NCI-H1092 treated with DMSO at 0.1 percent for 48 hours (cell line): ENCODE results near the gene SGTA.
"Not testable (repeated sequence)": the region's sequence is repeated elsewhere in the genome, so short reads cannot be mapped to it uniquely, and the experiment has no call there.

ENCODE experiments used
- DNase-seq: peaks from one replicate; lab custom pipeline; 2025; lab: John Stamatoyannopoulos, UW

SGTA gene

GRCh38 chr19:2726904-2727639 is 56.0 kb downstream of the SGTA start:
- no peak for DNase-seq

DNA sequence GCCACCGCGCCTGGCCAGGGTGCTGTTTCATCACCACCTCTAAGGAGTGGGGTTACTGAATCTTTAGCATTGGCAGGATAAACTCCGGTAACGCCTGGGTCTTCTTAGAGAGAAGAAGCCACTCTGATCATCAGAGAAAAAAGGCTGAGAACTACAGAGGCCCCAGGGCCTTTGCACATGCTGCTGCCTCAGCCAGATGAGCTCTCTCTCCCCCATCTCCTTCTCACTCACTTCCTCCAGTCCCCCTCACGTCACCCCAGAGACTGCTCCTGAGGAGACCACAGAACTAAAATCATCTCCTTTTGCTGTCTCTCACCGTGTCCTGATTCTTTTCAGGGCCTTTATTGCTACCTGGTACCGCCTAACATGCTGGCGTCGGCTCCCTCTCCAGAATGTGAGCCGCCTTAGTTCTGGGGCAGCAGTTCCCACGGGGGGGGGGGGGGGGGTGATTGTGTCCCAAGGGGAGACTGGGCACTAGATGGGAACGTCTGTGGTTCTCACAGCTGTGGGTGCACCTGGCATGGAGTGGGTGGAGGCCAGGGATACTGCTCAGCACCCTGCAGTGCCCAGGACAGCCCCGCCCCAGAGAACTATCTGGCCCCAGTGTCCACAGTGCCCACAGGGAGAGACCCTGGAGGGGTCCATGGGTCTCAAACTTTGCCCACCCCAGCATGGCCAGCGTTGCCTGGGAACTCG is 56.8 kb downstream of the SGTA start:
- no peak for DNase-seq

DNA sequence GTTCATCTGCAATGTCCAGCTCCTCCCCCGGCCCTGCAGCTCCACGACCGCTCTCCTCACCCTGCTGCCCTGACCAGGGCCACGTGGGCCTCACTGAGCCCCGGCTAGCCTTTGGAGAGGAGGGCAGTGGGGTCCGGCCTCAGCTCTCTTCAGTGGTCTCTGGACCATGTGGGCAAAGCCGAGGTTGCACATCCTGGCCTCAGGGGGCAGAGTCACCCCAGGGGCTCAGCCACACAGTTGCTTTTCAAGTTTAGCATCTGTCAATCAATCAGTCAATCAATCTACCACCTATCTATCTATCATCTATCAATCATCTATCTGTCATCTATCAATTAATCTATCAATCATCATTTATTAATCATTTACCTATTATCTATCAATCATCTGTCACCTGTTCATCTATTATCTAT is 58.9 kb downstream of the SGTA start:
- no peak for DNase-seq

GRCh38 chr19:2723747-2724146 is 59.3 kb downstream of the SGTA start:
- DNase-seq, result no peak

DNA sequence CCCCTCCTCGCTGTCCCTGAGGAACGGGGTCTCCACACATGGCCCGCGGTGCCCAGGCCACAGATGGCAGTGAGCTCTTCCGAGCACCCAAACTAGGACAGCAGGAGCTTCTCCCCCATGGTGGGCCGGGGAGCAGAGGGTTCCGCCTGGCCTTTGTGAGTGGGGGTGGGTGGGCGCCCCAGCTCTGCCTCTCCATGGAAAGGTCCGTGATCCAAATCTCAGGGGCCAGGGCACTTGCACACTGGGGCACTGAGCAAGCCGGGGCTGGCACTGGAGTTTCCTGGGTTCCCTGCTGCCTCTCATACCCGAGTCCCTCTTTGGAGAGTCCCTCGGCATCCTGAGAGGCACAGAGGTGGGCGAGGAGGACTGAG is 59.7 kb downstream of the SGTA start:
- no peak for DNase-seq

GRCh38 chr19:2722541-2723344 is 60.3 kb downstream of the SGTA start:
- no peak for DNase-seq

- DNase-seq, result no peak
Observed at GRCh38 chr19:2721570-2722540, 61.2 kb downstream of the SGTA start.

- DNase-seq, result peak; percentile 28
Observed at GRCh38 chr19:2720777-2721569, 62.1 kb downstream of the SGTA start, which contains the start of gene DIRAS1. Gene DIRAS1 (minus strand): TSS chr19:2721372. CDS start chr19:2717806, 3,566 bp downstream.

GRCh38 chr19:2719920-2720776 is 62.9 kb downstream of the SGTA start:
- DNase-seq, result no peak

DNA sequence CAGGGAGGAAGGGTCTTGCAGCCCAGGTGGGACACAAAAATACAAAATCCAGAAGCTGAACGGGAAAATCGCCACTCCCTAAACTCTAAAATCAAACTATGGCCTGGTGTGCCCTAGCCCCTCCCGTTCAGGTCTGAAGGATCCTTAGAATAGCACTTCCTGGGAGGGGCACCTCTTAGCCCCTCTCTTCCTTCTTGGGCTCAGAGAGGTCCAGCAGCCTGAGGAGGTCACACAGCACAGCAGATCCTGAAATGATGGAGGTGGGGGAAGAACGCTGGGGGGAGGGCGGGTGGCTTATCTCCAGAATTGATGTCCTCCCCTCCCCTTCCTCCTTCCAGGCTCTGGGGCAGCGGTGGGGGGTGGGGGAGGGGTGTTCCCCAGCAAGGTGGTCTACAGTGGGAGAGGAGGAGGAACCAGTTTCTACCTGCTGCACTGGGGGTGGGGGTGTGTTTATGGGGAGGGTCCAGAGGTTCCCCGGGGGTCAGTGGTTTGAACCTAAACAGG is 63.8 kb downstream of the SGTA start:
- DNase-seq, result no peak

DNA sequence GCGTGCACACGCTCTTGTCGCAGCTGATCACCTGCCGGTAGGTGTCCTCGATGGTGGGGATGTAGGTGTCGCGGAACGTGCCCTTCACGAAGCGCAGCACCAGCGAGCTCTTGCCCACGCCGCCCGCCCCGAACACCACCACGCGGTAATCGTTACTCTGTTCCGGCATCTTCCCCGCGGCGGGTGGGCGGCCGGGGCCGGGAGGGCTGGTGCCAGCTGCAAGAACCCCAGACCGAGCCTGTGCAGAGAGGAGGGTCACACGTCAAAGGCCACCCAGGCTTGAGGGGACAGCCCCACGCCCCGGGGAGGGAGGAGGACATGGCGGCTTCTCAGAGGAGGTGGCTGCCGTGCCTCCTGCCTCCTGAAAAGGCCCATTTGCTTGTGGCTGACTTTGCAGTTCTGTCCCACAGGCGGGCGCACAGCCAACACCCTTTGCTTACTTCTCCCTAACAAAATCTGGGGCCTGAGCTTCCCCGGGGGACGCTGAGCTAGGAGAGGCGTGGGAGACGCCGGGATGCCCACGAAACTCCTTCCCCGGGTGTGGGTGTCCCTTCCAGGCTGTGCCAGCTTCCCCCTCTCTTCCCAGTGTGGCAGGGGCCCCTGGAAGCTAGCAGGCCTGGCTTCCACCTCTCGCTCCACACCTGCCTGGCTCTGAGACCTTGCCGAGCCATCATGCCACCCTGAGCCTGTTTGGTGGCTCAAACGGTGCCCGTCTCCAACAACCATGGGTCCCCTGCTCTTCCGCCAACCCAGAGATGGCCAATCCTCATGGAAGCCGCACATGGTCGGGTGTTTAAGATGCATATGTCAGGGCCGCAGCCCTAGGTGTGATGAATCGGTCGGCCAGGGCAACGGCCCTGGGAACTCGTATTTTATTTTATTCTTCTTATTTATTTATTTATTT is 65.2 kb downstream of the SGTA start:
- no peak for DNase-seq

DNA sequence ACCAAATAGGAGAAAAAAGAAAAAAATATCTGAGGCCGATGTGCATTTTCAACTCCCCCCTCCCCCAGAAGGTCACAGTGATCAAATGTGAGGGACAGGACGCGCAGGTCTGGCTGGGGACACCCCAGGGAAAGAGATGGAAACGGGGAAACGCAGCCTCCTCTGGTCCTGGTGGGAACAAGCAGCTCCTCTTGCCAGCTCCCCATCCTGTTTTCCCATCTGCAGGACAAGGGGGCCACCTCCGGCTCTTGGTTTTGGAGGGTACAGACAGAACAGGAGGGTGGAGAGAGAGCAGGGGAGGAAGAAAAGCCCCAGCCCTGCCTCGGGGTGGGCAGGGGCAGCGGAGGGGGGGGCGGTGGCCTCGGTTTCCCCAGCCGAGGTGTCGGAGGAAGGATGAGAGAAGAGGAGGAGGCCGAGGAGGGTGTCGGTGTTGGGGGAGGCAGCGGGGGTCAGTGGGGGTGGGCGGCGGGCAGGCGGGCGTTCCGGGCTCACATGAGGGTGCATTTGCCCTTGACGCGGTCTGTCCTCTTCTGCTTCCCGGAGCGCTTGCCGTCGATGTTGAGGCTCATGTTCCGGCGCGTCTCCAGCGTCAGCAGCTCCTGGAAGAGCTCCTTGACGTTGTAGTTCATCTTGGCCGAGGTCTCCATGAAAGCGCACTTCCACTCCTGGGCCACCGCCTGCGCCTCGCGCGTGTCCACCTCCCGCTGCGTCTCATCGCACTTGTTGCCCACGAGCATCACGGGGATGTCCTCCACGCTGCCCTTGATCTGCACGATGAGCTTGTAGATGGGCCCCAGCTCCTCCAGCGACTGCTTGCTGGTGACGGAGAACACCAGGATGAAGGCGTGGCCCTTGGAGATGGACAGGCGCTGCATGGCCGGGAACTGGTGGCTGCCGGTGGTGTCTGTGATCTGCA is 66.1 kb downstream of the SGTA start:
- DNase-seq, result no peak

- no peak for DNase-seq
Observed at GRCh38 chr19:2716275-2716650, 66.8 kb downstream of the SGTA start.

DNA sequence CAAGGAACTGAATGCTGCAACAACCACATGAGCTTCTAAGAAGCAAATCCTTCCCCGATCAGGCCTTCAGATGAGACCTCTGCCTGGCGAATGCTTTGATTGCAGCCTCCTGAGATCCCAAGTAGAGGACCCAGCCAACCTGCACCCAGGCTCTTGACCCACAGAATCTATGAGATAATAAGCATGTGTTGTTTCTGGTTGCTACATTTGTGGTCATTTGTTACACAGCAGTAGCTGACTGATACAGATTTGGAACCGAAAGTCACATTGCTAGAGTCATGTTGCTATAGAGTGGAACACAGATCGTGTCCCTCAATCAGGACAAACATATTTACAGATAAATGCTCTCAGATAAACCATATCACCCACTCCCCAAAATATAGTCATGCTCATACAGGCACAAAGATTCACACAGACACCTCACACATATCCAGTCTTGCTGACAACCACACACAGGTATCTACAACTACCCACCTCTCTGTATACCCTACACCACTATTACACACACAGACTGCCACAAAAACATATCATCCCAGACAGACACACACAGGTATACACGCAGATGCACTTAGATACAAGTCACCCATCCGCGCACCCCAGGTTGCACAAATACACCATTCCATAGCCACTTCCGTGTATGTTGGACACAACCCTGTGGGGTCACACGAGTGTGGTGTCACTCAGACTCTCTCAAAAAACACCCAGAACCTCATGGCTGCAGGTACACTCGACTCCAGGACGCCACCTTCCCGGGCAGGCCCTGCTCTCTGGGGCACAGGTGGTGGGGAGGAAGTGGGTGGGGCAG is 67.4 kb downstream of the SGTA start:
- no peak for DNase-seq

- no peak for DNase-seq
Observed at GRCh38 chr19:2714531-2715269, 68.4 kb downstream of the SGTA start.

GRCh38 chr19:2714102-2714501 is 69.0 kb downstream of the SGTA start:
- not testable (repeated sequence) for DNase-seq
